DOHH2 (cell line): Measurements from ENCODE around the gene P4HA2.

Experiments
- H3F3A ChIP-seq: fragments of 200-600 bp; sonication (generic), shearing (Covaris generic); 2 replicates; pipeline ENCODE4 v1.6.0; 2016; ENCODE audit warnings: antibody characterized with exemption, mild to moderate bottlenecking; ENCODE audit not compliant: control insufficient read depth, insufficient read depth
- H3K27ac ChIP-seq: fragments of 200-600 bp; sonication (generic); 2 replicates; pipeline ENCODE4 v1.5.1; 2014; ENCODE audit warnings: low read depth, mild to moderate bottlenecking, low read length, moderate library complexity
- H3K27me3 ChIP-seq: fragments of 200-600 bp; sonication (generic); 2 replicates; pipeline ENCODE4 v1.6.1; 2014; ENCODE audit warnings: mild to moderate bottlenecking, low read length, mixed read lengths; ENCODE audit not compliant: control insufficient read depth
- H3K36me3 ChIP-seq: fragments of 200-600 bp; sonication (generic); 2 replicates; pipeline ENCODE4 v1.6.1; 2014; ENCODE audit warnings: mild to moderate bottlenecking, low read length, moderate library complexity, mixed read lengths; ENCODE audit not compliant: control insufficient read depth
- H3K4me1 ChIP-seq: fragments of 200-600 bp; sonication (generic); 2 replicates; pipeline ENCODE4 v1.6.1; 2014; ENCODE audit warnings: mild to moderate bottlenecking, low read length, mixed read lengths; ENCODE audit not compliant: control insufficient read depth
- H3K4me2 ChIP-seq: fragments of 200-600 bp; sonication (generic); 2 replicates; pipeline ENCODE4 v1.6.0; 2014; ENCODE audit warnings: mild to moderate bottlenecking, low read length, moderate library complexity
- H3K4me3 ChIP-seq: fragments of 200-600 bp; sonication (generic); 2 replicates; pipeline ENCODE4 v1.5.1; 2014; ENCODE audit warnings: mild to moderate bottlenecking, low read length, mixed read lengths
- H3K79me2 ChIP-seq: fragments of 200-600 bp; sonication (generic); 2 replicates; pipeline ENCODE4 v1.6.1; 2014; ENCODE audit warnings: mild to moderate bottlenecking, low read length, mixed read lengths; ENCODE audit not compliant: control insufficient read depth
- H3K9me2 ChIP-seq: fragments of 200-600 bp; sonication (generic); replicated peaks from 2 replicates; pipeline ENCODE4 v1.6.1; 2014; ENCODE audit warnings: mild to moderate bottlenecking, low read length, mixed read lengths; ENCODE audit not compliant: control insufficient read depth
- H3K9me3 ChIP-seq: fragments of 200-600 bp; sonication (generic); 2 replicates; pipeline ENCODE4 v1.6.1; 2014; ENCODE audit warnings: antibody characterized with exemption, low read length, mixed read lengths; ENCODE audit not compliant: control insufficient read depth, insufficient read depth
- H4K20me1 ChIP-seq: fragments of 200-600 bp; sonication (generic); 2 replicates; pipeline ENCODE4 v1.6.0; 2014; ENCODE audit warnings: low read depth, mild to moderate bottlenecking, antibody characterized with exemption, low read length, moderate library complexity; ENCODE audit not compliant: control insufficient read depth, insufficient read depth
- CTCF ChIP-seq: fragments of 200-600 bp; sonication (generic); IDR thresholded peaks from one replicate; pipeline ENCODE4 v1.5.1; 2014; ENCODE audit warnings: antibody characterized with exemption, mild to moderate bottlenecking, low read depth, low read length; ENCODE audit not compliant: poor library complexity, severe bottlenecking
- EZH2phosphoT487 ChIP-seq: fragments of 200-600 bp; sonication (generic); IDR thresholded peaks from 2 replicates; pipeline ENCODE4 v1.6.1; 2017; ENCODE audit warnings: borderline replicate concordance, mild to moderate bottlenecking, antibody characterized with exemption, low read length, moderate library complexity, mixed read lengths

The P4HA2 gene

GRCh38 chr5:132271251-132272246 lies 43.9 kb upstream of the P4HA2 start:
- Histone ChIP-seq H3K27ac (no peak overlapping the region), H3K4me2 (no peak overlapping the region), H3K9me2 (no peaks in the 10 kb centered on the region), H3K27me3 (peaks cover 11% of the 10 kb centered on the region), H3F3A (no peaks in the 10 kb centered on the region), H3K9me3 (no peaks in the 10 kb centered on the region), H3K79me2 (no peaks in the 10 kb centered on the region), H3K4me3 (no peak overlapping the region), H3K36me3 (no peaks in the 10 kb centered on the region), H4K20me1 (no peaks in the 10 kb centered on the region), H3K4me1 (no peaks in the 10 kb centered on the region)
- TF ChIP-seq EZH2phosphoT487 (no peak), CTCF (peak; percentile 41)

- Histone ChIP-seq H3K4me3 (no peak overlapping the region), H4K20me1 (no peaks in the 10 kb centered on the region), H3K36me3 (no peaks in the 10 kb centered on the region), H3F3A (no peaks in the 10 kb centered on the region), H3K4me1 (no peaks in the 10 kb centered on the region), H3K9me3 (no peaks in the 10 kb centered on the region), H3K9me2 (no peaks in the 10 kb centered on the region), H3K27me3 (peaks cover 11% of the 10 kb centered on the region), H3K4me2 (no peak overlapping the region), H3K27ac (no peak overlapping the region), H3K79me2 (no peaks in the 10 kb centered on the region)
- TF ChIP-seq CTCF (no peak), EZH2phosphoT487 (no peak)
Measured at GRCh38 chr5:132270706-132271105, 43.1 kb upstream of the P4HA2 start.

- Histone ChIP-seq H3K27me3 (peaks cover 11% of the 10 kb centered on the region), H3K9me3 (no peaks in the 10 kb centered on the region), H3K4me2 (no peak overlapping the region), H3K9me2 (no peaks in the 10 kb centered on the region), H3K4me3 (no peak overlapping the region), H4K20me1 (no peaks in the 10 kb centered on the region), H3K36me3 (no peaks in the 10 kb centered on the region), H3F3A (no peaks in the 10 kb centered on the region), H3K4me1 (no peaks in the 10 kb centered on the region), H3K27ac (no peak overlapping the region), H3K79me2 (no peaks in the 10 kb centered on the region)
- no peak for TF ChIP-seq EZH2phosphoT487
- TF ChIP-seq CTCF, result no peak
Measured at GRCh38 chr5:132270335-132270665, 42.6 kb upstream of the P4HA2 start.
